HEK293 (cell line): Measurements from ENCODE around the gene CABP4.

ENCODE experiments used
- CTCF ChIA-PET: fragments of 350-600 bp; formaldehyde crosslinking; extraction: SDS; loops from one replicate; lab custom pipeline; 2021; ENCODE audit warnings: antibody characterized with exemption; lab: Yijun Ruan, JAX
- POLR2A ChIA-PET: fragments of 300-600 bp; formaldehyde crosslinking; extraction: SDS; loops from one replicate; lab custom pipeline; 2020; ENCODE audit warnings: antibody characterized with exemption, inconsistent platforms; lab: Yijun Ruan, JAX
- H3K27ac ChIP-seq: fragments of 200-500 bp; sonication (Bioruptor generic); 2 replicates; pipeline ENCODE4 v1.5.1; 2014; ENCODE audit warnings: low read depth, low read length, control low read depth, inconsistent platforms; ENCODE audit errors: extremely low read depth
- H3K36me3 ChIP-seq, 2 experiments: fragments of 200-500 bp in 1 of 2; sonication (Bioruptor generic) in 1 of 2; 1 replicate in 1 of 2; 2 replicates in 1 of 2; pipeline ENCODE4 v1.5.1; 2014 to 2017; ENCODE audit warnings: inconsistent platforms in 2 of 2, low read length in 2 of 2; ENCODE audit not compliant: control insufficient read depth in 2 of 2, insufficient read depth in 1 of 2
- H3K4me1 ChIP-seq: fragments of 200-500 bp; sonication (Bioruptor generic); 2 replicates; pipeline ENCODE4 v1.5.1; 2014; ENCODE audit warnings: mild to moderate bottlenecking, low read length, inconsistent platforms; ENCODE audit not compliant: control insufficient read depth, insufficient read depth
- H3K4me3 ChIP-seq: 2 replicates; pipeline ENCODE4 v1.5.1; 2011; ENCODE audit warnings: low read depth, mild to moderate bottlenecking, control low read depth, low read length, moderate library complexity
- H3K9me3 ChIP-seq: fragments of 200-500 bp; sonication (Bioruptor generic); 2 replicates; pipeline ENCODE4 v1.5.1; 2014; ENCODE audit warnings: low read depth, low read length, inconsistent platforms; ENCODE audit not compliant: control insufficient read depth, insufficient read depth
- GLIS1 ChIP-seq: fragments of 450-650 bp; formaldehyde crosslinking; IDR thresholded peaks from 2 replicates; pipeline ENCODE4 v1.5.1; 2016; ENCODE audit warnings: missing biosample characterization, missing genetic modification characterization
- KLF10 ChIP-seq: fragments of 450-650 bp; IDR thresholded peaks from 2 replicates; pipeline ENCODE4 v1.5.1; 2018; ENCODE audit warnings: missing biosample characterization, mild to moderate bottlenecking, missing genetic modification characterization
- PBX3 ChIP-seq: sonication (generic); formaldehyde crosslinking; IDR thresholded peaks from 2 replicates; pipeline ENCODE4 v1.8.1; 2022; ENCODE audit warnings: mild to moderate bottlenecking, moderate library complexity, missing genetic modification reagents
- PRDM10 ChIP-seq: fragments of 450-650 bp; formaldehyde crosslinking; IDR thresholded peaks from 2 replicates; pipeline ENCODE4 v1.5.1; 2016; ENCODE audit warnings: missing biosample characterization, missing genetic modification characterization
- RBAK ChIP-seq: fragments of 450-650 bp; formaldehyde crosslinking; IDR thresholded peaks from 2 replicates; pipeline ENCODE4 v1.5.1; 2016; ENCODE audit warnings: missing biosample characterization, missing genetic modification characterization
- TCF7L2 ChIP-seq: IDR thresholded peaks from 2 replicates; pipeline ENCODE4 v1.6.1; 2011; ENCODE audit warnings: low read depth, mild to moderate bottlenecking, inconsistent platforms, low read length, moderate library complexity, borderline replicate concordance
- ZBTB20 ChIP-seq: fragments of 450-650 bp; formaldehyde crosslinking; IDR thresholded peaks from 2 replicates; pipeline ENCODE4 v1.5.1; 2016; ENCODE audit warnings: missing biosample characterization, missing genetic modification characterization
- ZNF16 ChIP-seq: fragments of 450-650 bp; formaldehyde crosslinking; IDR thresholded peaks from 2 replicates; pipeline ENCODE4 v1.5.1; 2016; ENCODE audit warnings: low read depth, missing biosample characterization, missing genetic modification characterization
- ZNF174 ChIP-seq: fragments of 450-650 bp; formaldehyde crosslinking; IDR thresholded peaks from 2 replicates; pipeline ENCODE4 v1.5.0; 2017; ENCODE audit warnings: missing biosample characterization, mild to moderate bottlenecking, missing genetic modification characterization
- ZNF2 ChIP-seq: fragments of 450-650 bp; formaldehyde crosslinking; IDR thresholded peaks from 2 replicates; pipeline ENCODE4 v1.5.1; 2016; ENCODE audit warnings: missing biosample characterization, missing genetic modification characterization
- ZNF221 ChIP-seq: fragments of 450-650 bp; formaldehyde crosslinking; IDR thresholded peaks from 2 replicates; pipeline ENCODE4 v1.5.1; 2017; ENCODE audit warnings: missing biosample characterization, missing genetic modification characterization, borderline replicate concordance
- ZNF239 ChIP-seq: fragments of 450-650 bp; formaldehyde crosslinking; IDR thresholded peaks from 2 replicates; pipeline ENCODE4 v1.5.1; 2016; ENCODE audit warnings: missing biosample characterization, missing genetic modification characterization
- ZNF248 ChIP-seq: fragments of 450-650 bp; formaldehyde crosslinking; IDR thresholded peaks from 2 replicates; pipeline ENCODE4 v1.5.1; 2017; ENCODE audit warnings: missing biosample characterization, missing genetic modification characterization
- ZNF335 ChIP-seq: fragments of 450-650 bp; formaldehyde crosslinking; conservative IDR thresholded peaks from 2 replicates; pipeline ENCODE4 v1.5.1; 2016; ENCODE audit warnings: missing biosample characterization, missing genetic modification characterization
- ZNF391 ChIP-seq: fragments of 450-650 bp; formaldehyde crosslinking; IDR thresholded peaks from 2 replicates; pipeline ENCODE4 v1.5.1; 2016; ENCODE audit warnings: low read depth, missing biosample characterization, missing genetic modification characterization, borderline replicate concordance
- ZNF394 ChIP-seq: fragments of 450-650 bp; formaldehyde crosslinking; IDR thresholded peaks from 2 replicates; pipeline ENCODE4 v1.5.1; 2016; ENCODE audit warnings: missing biosample characterization, missing genetic modification characterization, mild to moderate bottlenecking, moderate library complexity, borderline replicate concordance
- ZNF404 ChIP-seq: fragments of 450-650 bp; formaldehyde crosslinking; IDR thresholded peaks from 2 replicates; pipeline ENCODE4 v1.5.1; 2017; ENCODE audit warnings: missing biosample characterization, missing genetic modification characterization
- ZNF433 ChIP-seq: fragments of 450-650 bp; formaldehyde crosslinking; IDR thresholded peaks from 2 replicates; pipeline ENCODE4 v1.5.1; 2016; ENCODE audit warnings: missing biosample characterization, missing genetic modification characterization, low read depth
- ZNF501 ChIP-seq: fragments of 450-650 bp; formaldehyde crosslinking; IDR thresholded peaks from 2 replicates; pipeline ENCODE4 v1.5.1; 2016; ENCODE audit warnings: missing biosample characterization, missing genetic modification characterization
- ZNF530 ChIP-seq: fragments of 450-650 bp; formaldehyde crosslinking; IDR thresholded peaks from 2 replicates; pipeline ENCODE4 v1.5.1; 2016; ENCODE audit warnings: low read depth, missing biosample characterization, missing genetic modification characterization
- ZNF544 ChIP-seq: fragments of 450-650 bp; formaldehyde crosslinking; IDR thresholded peaks from 2 replicates; pipeline ENCODE4 v1.5.0; 2017; ENCODE audit warnings: missing biosample characterization, missing genetic modification characterization
- ZNF610 ChIP-seq: fragments of 450-650 bp; formaldehyde crosslinking; IDR thresholded peaks from 2 replicates; pipeline ENCODE4 v1.5.1; 2016; ENCODE audit warnings: missing biosample characterization, missing genetic modification characterization, borderline replicate concordance
- ZNF645 ChIP-seq: fragments of 450-650 bp; formaldehyde crosslinking; IDR thresholded peaks from 2 replicates; pipeline ENCODE4; 2016; ENCODE audit warnings: missing biosample characterization, missing genetic modification characterization
- ZNF704 ChIP-seq: fragments of 450-650 bp; formaldehyde crosslinking; IDR thresholded peaks from 2 replicates; pipeline ENCODE4 v1.5.1; 2016; ENCODE audit warnings: missing biosample characterization, missing genetic modification characterization
- ZNF707 ChIP-seq: fragments of 450-650 bp; formaldehyde crosslinking; IDR thresholded peaks from 2 replicates; pipeline ENCODE4 v1.5.1; 2016; ENCODE audit warnings: missing biosample characterization, missing genetic modification characterization
- ZNF747 ChIP-seq: fragments of 450-650 bp; formaldehyde crosslinking; IDR thresholded peaks from 2 replicates; pipeline ENCODE4 v1.5.1; 2016; ENCODE audit warnings: missing biosample characterization, missing genetic modification characterization
- ZNF768 ChIP-seq: fragments of 450-650 bp; formaldehyde crosslinking; IDR thresholded peaks from 2 replicates; pipeline ENCODE4 v1.5.1; 2018; ENCODE audit warnings: missing biosample characterization, mild to moderate bottlenecking, missing genetic modification characterization
- ZNF792 ChIP-seq: fragments of 450-650 bp; formaldehyde crosslinking; IDR thresholded peaks from 2 replicates; pipeline ENCODE4 v1.5.1; 2016; ENCODE audit warnings: missing biosample characterization, missing genetic modification characterization
- ZSCAN4 ChIP-seq: fragments of 450-650 bp; formaldehyde crosslinking; IDR thresholded peaks from 2 replicates; pipeline ENCODE4 v1.5.1; 2017; ENCODE audit warnings: missing biosample characterization, missing genetic modification characterization
- ZXDB ChIP-seq: fragments of 450-650 bp; formaldehyde crosslinking; IDR thresholded peaks from 2 replicates; pipeline ENCODE4 v1.5.1; 2016; ENCODE audit warnings: missing biosample characterization, missing genetic modification characterization

The CABP4 gene

GRCh38 chr11:67504005-67504949 is 49.1 kb downstream of the CABP4 start:
- Histone ChIP-seq H3K9me3 (no peaks in the 10 kb centered on the region), H3K4me1 (no peaks in the 10 kb centered on the region), H3K4me3 (peak overlapping the region; percentile 61), H3K36me3 (peaks cover 0 to 42% of the 10 kb centered on the region in 2 experiments; a peak in 1 of 3 replicates), H3K27ac (peak overlapping the region; percentile 57; the same call in 1 of the 2 replicates)
- CTCF ChIA-PET = interaction anchor here (0.6 to 1.3 kb wide), 4 partner anchors 12 to 152 kb away, joined by 3 to 4 read pairs (median 3); partner anchors contain the start of gene GSTP1
- POLR2A ChIA-PET = interaction anchor here (1.0 to 2.2 kb wide), 3 partner anchors 21 to 103 kb away, joined by 3 to 12 read pairs (median 4); partner anchors contain the start of genes AIP, PPP1CA and TMEM134
- TF ChIP-seq ZNF221 (tag by site-specific recombination) (no peak), ZXDB (tag by site-specific recombination) (no peak; the same call in 1 of the 2 replicates), ZNF747 (tag by site-specific recombination) (no peak), ZNF792 (tag by site-specific recombination) (no peak), ZNF391 (no peak), ZNF335 (tag by site-specific recombination) (no peak), ZBTB20 (tag by site-specific recombination) (peak; percentile 93), ZNF768 (tag by site-specific recombination) (no peak), ZNF645 (tag by site-specific recombination) (no peak), ZNF2 (tag by site-specific recombination) (peak; percentile 35; the same call in 1 of the 2 replicates), PRDM10 (tag by site-specific recombination) (no peak), ZNF174 (tag by site-specific recombination) (no peak), ZNF530 (tag by site-specific recombination) (no peak), ZNF501 (no peak), KLF10 (tag by site-specific recombination) (peak; percentile 38; the same call in 1 of the 2 replicates), ZNF248 (tag by site-specific recombination) (no peak), ZNF704 (tag by site-specific recombination) (no peak), ZNF433 (tag by site-specific recombination) (no peak), ZNF16 (no peak), ZNF544 (tag by site-specific recombination) (no peak), ZNF239 (tag by site-specific recombination) (no peak), PBX3 (CRISPR knock-in tag) (no peak), RBAK (tag by site-specific recombination) (no peak), ZNF610 (no peak), ZNF404 (no peak), ZNF707 (tag by site-specific recombination) (no peak), ZNF394 (no peak), TCF7L2 (no peak), GLIS1 (tag by site-specific recombination) (peak; percentile 57), ZSCAN4 (tag by site-specific recombination) (no peak)
